A673 (cell line): Measurements from ENCODE around the gene HDAC4. TPM values are rescaled to one million over a fixed set of nuclear protein-coding genes. Genes with fewer than 3 reads are reported as not detected.

Experiments used
- BruUV-seq: library from RNA; stranded (reverse); fragments of 400-500 nt; replicated peaks from 2 replicates; lab custom pipeline; 2021; lab: Mats Ljungman, UMichigan
- CTCF ChIA-PET: fragments of 300-600 bp; sonication (Branson Sonifier 250); formaldehyde crosslinking; loops from one replicate; lab custom pipeline; 2022; ENCODE audit warnings: antibody characterized with exemption; lab: Charles Lee
- POLR2A ChIA-PET: fragments of 300-600 bp; sonication (Branson Sonifier 250); formaldehyde crosslinking; loops from one replicate; lab custom pipeline; 2022; ENCODE audit warnings: antibody characterized with exemption; ENCODE audit not compliant: low non-redundant PET; lab: Charles Lee
- DNase-seq: peaks from one replicate; pipeline ENCODE4 v3.0.0-alpha.2; 2015; ENCODE audit warnings: low spot score
- H3K27ac ChIP-seq: fragments of 200-600 bp; sonication (generic); 2 replicates; pipeline ENCODE4 v1.5.1; 2016; ENCODE audit warnings: mixed run types, low read depth, mild to moderate bottlenecking, mixed read lengths, antibody characterized with exemption, low read length; ENCODE audit not compliant: poor library complexity, severe bottlenecking
- H3K27me3 ChIP-seq: fragments of 200-600 bp; sonication (generic); replicated peaks from 2 replicates; pipeline ENCODE4 v1.6.1; 2017; ENCODE audit warnings: mixed run types, low read depth, mild to moderate bottlenecking, mixed read lengths, antibody characterized with exemption, low read length; ENCODE audit not compliant: insufficient read depth, poor library complexity
- H3K36me3 ChIP-seq: fragments of 200-600 bp; sonication (generic); 2 replicates; pipeline ENCODE4 v1.6.1; 2016; ENCODE audit warnings: mixed run types, mild to moderate bottlenecking, mixed read lengths, antibody characterized with exemption, low read length; ENCODE audit not compliant: insufficient read depth, poor library complexity, severe bottlenecking
- H3K4me1 ChIP-seq: fragments of 200-600 bp; sonication (generic); 2 replicates; pipeline ENCODE4 v1.6.1; 2017; ENCODE audit warnings: mixed run types, mild to moderate bottlenecking, mixed read lengths, antibody characterized with exemption, low read length; ENCODE audit not compliant: insufficient read depth, poor library complexity, severe bottlenecking
- H3K4me3 ChIP-seq: fragments of 200-600 bp; sonication (generic); 2 replicates; pipeline ENCODE4 v1.5.1; 2016; ENCODE audit warnings: low read depth, mixed run types, mild to moderate bottlenecking, mixed read lengths, low read length; ENCODE audit not compliant: poor library complexity, severe bottlenecking
- H3K9me3 ChIP-seq: fragments of 200-600 bp; sonication (generic); 2 replicates; pipeline ENCODE4 v1.6.1; 2016; ENCODE audit warnings: mixed run types, low read depth, mild to moderate bottlenecking, mixed read lengths, antibody characterized with exemption, low read length; ENCODE audit not compliant: poor library complexity, severe bottlenecking
- CTCF ChIP-seq: fragments of 300-800, 200-600 bp; sonication (generic); conservative IDR thresholded peaks from 2 replicates; pipeline ENCODE4 v1.5.1; 2017; ENCODE audit warnings: low read depth, mild to moderate bottlenecking, antibody characterized with exemption, low read length, moderate library complexity, mixed read lengths
- EZH2 ChIP-seq: fragments of 200-600 bp; sonication (generic); IDR thresholded peaks from 2 replicates; pipeline ENCODE4 v1.6.1; 2017; ENCODE audit warnings: borderline replicate concordance, low read depth, mild to moderate bottlenecking, mixed read lengths, antibody characterized with exemption, low read length; ENCODE audit not compliant: poor library complexity, severe bottlenecking
- intact Hi-C: fragments of 100-400 bp; cut with micrococcal nuclease; formaldehyde crosslinking; loops from one replicate; pipeline ENCODE4 v1.10.0; 2022; ENCODE audit not compliant: unreplicated experiment
- total RNA-seq: library from RNA; stranded (reverse); gene quantifications from 2 replicates; pipeline ENCODE4 v1.2.3, GENCODE V29; 2021

The HDAC4 gene
- total RNA-seq, 1 experiment from 2014 or later, result 40.0 TPM

DNA sequence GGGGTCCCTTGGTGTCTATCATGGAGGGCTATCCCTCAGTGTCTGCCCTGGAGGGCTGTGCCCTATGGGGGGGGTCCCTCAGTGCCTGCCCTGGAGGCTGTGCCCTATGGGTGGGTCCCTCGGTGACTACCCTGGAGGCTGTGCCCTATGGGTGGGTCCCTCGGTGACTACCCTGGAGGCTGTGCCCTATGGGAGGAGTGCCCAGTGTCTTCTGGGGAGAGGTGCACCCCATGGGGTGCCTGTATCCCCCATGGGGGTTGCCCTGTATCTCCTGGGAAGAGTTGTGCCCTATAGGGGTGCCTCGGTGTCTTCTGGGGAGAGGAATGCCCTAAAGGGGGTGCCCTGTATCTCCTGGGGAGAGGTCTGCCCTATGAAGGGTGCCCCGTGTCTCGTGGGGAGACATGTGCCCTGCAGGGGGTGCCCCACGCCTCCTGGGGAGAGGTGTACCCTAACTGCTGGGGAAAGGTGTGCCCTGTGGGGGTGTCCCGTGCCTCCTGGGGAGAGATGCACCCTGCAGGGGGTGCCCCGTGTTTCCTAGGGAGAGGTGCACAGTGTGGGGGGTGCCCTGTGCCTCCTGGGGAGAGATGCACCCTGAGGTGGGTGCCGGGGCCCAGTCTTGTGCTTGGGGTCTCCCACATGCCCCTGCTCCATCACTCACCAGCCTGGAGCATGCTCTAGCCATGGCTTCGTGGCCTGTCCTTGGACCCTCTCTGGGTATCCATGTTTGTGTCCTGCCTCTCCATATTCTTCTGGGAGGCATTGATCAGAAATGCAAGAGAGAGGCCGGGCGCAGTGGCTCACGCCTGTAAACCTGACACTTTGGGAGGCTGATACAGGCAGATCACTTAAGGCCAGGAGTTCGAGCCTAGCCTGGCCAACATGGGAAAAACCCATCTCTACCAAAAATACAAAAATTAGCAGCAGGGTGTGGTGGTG lies 215.6 kb downstream of the HDAC4 start:
- intact Hi-C loops, result no loop called here

GRCh38 chr2:239184179-239184578 lies 216.6 kb downstream of the HDAC4 start:
- H3K4me1 ChIP-seq, result no peaks in the 10 kb centered on the region
- no peaks in the 10 kb centered on the region for H3K9me3 ChIP-seq
- CTCF ChIA-PET, result no interaction called here
- no peak overlapping the region for H3K27ac ChIP-seq
- no TSS peak for BruUV-seq
- peaks cover 8% of the 10 kb centered on the region for H3K36me3 ChIP-seq
- no peaks in the 10 kb centered on the region for H3K27me3 ChIP-seq
- intact Hi-C loops, result no loop called here
- DNase-seq, result no peak
- POLR2A ChIA-PET, result no interaction called here
- TF ChIP-seq CTCF (no peak), EZH2 (no peak)
- H3K4me3 ChIP-seq, result no peak overlapping the region

More for the DNA sequence above, 215.6 kb downstream of the HDAC4 start:
- Histone ChIP-seq H3K9me3 (no peaks in the 10 kb centered on the region), H3K27me3 (no peaks in the 10 kb centered on the region), H3K36me3 (peaks cover 8% of the 10 kb centered on the region), H3K4me1 (no peaks in the 10 kb centered on the region), H3K4me3 (no peak overlapping the region), H3K27ac (no peak overlapping the region)
- no TSS peak for BruUV-seq
- TF ChIP-seq CTCF (no peak), EZH2 (no peak)
- ChIA-PET CTCF (no interaction called here), POLR2A (no interaction called here)
- no peak for DNase-seq

DNA sequence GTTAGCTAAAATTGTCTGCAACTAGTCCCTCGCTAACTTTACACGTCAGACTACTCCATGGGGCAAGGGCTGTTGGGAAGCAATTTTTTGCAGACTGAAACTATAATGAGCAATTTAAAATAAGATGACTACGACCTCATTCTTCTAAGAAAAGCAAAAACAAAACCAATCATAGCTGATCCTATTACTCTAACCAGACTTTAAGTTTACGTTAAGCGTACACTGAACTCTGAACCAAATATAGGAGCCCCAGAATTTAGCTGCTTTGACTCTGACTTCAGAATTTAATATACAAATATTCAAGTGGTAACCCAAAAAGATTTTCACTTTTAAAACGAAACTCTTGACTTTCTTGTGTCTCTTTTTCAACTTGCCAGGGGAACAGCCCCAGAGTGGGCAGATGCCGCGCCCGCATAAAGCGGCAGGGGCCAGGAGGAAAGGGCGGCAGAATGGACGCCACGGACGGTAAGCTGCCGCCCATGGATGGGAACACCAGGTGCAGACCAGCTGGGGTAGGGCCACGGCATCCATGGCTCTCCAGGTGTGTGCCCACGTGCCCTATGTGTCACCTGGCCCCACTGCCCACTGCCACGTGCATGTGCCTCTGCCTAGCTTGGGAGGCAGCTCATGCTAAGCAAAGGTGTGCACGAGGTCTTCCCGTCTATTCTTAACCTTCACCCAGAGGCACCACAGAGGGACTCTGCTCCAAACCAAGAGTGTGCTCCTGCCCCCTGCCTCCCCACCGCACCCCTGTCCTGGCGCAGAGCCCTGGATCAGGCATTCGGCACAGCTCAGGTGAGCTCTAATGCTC lies 217.6 kb downstream of the HDAC4 start:
- Histone ChIP-seq H3K4me3 (no peak overlapping the region), H3K9me3 (no peaks in the 10 kb centered on the region), H3K27me3 (no peaks in the 10 kb centered on the region), H3K4me1 (no peaks in the 10 kb centered on the region), H3K36me3 (no peaks in the 10 kb centered on the region), H3K27ac (no peak overlapping the region)
- POLR2A ChIA-PET, result no interaction called here
- CTCF ChIA-PET, result no interaction called here
- no peak for TF ChIP-seq EZH2
- TF ChIP-seq CTCF, result no peak
- BruUV-seq, result no TSS peak
- intact Hi-C loops, result no loop called here
- DNase-seq, result no peak
